RWPE2 (cell line): ENCODE measurements around the gene C1orf226.

ENCODE experiments used
- ATAC-seq: fragments of 200-7000 bp; cut with Tn5 transposase; 3 replicates; pipeline ENCODE4 v1.9.1; 2021; ENCODE audit warnings: low read depth
- DNase-seq: peaks from one replicate; pipeline ENCODE4 v3.0.0-alpha.2; 2020; ENCODE audit warnings: low spot score
- H3K27ac ChIP-seq: fragments of 450-650 bp; 2 replicates; pipeline ENCODE4 v1.5.1; 2017; ENCODE audit warnings: mild to moderate bottlenecking; ENCODE audit not compliant: poor library complexity, severe bottlenecking
- H3K27me3 ChIP-seq: fragments of 250-450 bp; sonication (Bioruptor Pico); 2 replicates; pipeline ENCODE4 v1.5.1; 2021; ENCODE audit warnings: mild to moderate bottlenecking, moderate library complexity; ENCODE audit not compliant: insufficient read depth, poor library complexity, severe bottlenecking
- H3K36me3 ChIP-seq: fragments of 250-450 bp; sonication (Bioruptor Pico); 2 replicates; pipeline ENCODE4 v1.5.1; 2020; ENCODE audit warnings: low read depth, mild to moderate bottlenecking, moderate library complexity
- H3K4me1 ChIP-seq: fragments of 250-450 bp; sonication (Bioruptor Pico); 2 replicates; pipeline ENCODE4 v1.5.1; 2021; ENCODE audit warnings: mild to moderate bottlenecking, moderate library complexity; ENCODE audit not compliant: insufficient read depth, poor library complexity, severe bottlenecking
- H3K4me3 ChIP-seq: fragments of 250-450 bp; sonication (Bioruptor Pico); 2 replicates; pipeline ENCODE4 v1.5.1; 2021; ENCODE audit warnings: mild to moderate bottlenecking, moderate library complexity; ENCODE audit not compliant: severe bottlenecking
- H3K9me3 ChIP-seq: fragments of 250-450 bp; sonication (Bioruptor Pico); 2 replicates; pipeline ENCODE4 v1.5.1; 2021; ENCODE audit warnings: mild to moderate bottlenecking, moderate library complexity; ENCODE audit not compliant: severe bottlenecking
- CTCF ChIP-seq: fragments of 450-650 bp; IDR thresholded peaks from one replicate; pipeline ENCODE4 v1.5.1; 2017; ENCODE audit warnings: mild to moderate bottlenecking, moderate library complexity; ENCODE audit not compliant: poor library complexity, severe bottlenecking

The C1orf226 gene

DNA sequence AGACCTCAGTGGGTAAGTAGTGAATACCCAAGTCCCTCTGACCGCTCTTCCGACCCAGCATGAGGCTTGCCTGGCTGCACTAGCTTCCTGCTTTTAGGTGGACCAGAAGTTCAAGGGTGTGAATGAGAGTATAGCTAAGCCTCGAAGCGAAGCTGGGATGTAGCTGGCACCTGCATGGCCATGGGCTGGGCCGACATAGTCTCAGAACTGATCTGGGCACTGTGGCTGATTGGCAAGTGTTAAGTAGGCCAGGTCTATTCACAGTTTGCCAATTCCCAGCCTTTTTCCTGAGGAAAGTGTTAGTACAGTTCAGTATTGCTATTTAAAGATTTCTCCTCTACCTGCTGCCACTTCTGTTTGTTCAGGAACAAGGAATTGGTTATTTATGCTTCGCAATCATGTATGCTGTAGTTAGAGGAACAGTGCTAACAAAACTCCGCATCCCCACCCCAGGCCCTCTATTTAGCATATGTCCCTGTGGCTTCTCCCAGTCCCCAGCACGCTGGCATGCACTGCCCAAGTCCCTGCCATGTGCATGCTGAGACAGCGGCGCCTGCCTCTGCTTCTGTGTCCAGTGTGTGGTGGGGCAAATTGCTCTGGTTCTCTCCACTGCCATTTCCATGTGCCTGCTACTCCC is 21.2 kb upstream of the C1orf226 start:
- no peak for TF ChIP-seq CTCF
- H3K36me3 ChIP-seq = no peaks in the 10 kb centered on the region
- no peaks in the 10 kb centered on the region for H3K9me3 ChIP-seq
- ATAC-seq (no peak), DNase-seq (no peak)
- no peak overlapping the region for H3K4me3 ChIP-seq
- no peaks in the 10 kb centered on the region for H3K4me1 ChIP-seq
- no peaks in the 10 kb centered on the region for H3K27me3 ChIP-seq
- no peak overlapping the region for H3K27ac ChIP-seq

DNA sequence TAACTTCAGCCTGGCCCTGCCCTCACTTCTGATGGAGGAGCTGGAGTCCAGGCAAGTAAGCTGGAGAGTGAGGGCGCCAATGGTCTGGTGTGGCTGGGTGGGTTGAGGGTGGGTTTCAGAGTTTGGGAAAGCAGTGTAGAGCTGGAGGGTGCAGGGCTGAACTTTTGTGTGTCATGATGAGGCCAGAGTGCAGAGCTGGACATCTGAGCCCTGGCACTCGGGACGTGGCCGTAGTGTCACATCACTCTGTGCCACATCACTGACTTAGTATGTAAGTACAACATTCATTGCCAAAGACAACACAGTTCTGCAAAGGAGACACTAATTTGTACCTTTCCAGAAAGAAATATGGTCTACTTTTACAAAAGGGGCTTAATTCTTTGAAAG is 20.7 kb upstream of the C1orf226 start:
- Histone ChIP-seq H3K27me3 (no peaks in the 10 kb centered on the region), H3K4me1 (no peaks in the 10 kb centered on the region), H3K27ac (no peak overlapping the region), H3K36me3 (no peaks in the 10 kb centered on the region), H3K4me3 (no peak overlapping the region), H3K9me3 (no peaks in the 10 kb centered on the region)
- DNase-seq (no peak), ATAC-seq (no peak)
- TF ChIP-seq CTCF = no peak

- H3K27ac ChIP-seq = no peak overlapping the region
- H3K4me3 ChIP-seq = no peak overlapping the region
- H3K27me3 ChIP-seq = no peaks in the 10 kb centered on the region
- no peak for DNase-seq
- ATAC-seq = no peak
- H3K9me3 ChIP-seq = no peaks in the 10 kb centered on the region
- H3K36me3 ChIP-seq = no peaks in the 10 kb centered on the region
- no peaks in the 10 kb centered on the region for H3K4me1 ChIP-seq
- no peak for TF ChIP-seq CTCF
These were observed 20.2 kb upstream of the C1orf226 start for GRCh38 chr1:162361349-162361748.

GRCh38 chr1:162363823-162364222 is 17.7 kb upstream of the C1orf226 start:
- TF ChIP-seq CTCF = no peak
- H3K4me3 ChIP-seq = no peak overlapping the region
- no peaks in the 10 kb centered on the region for H3K27me3 ChIP-seq
- ATAC-seq = no peak
- DNase-seq = no peak
- no peaks in the 10 kb centered on the region for H3K36me3 ChIP-seq
- no peaks in the 10 kb centered on the region for H3K4me1 ChIP-seq
- H3K9me3 ChIP-seq = no peaks in the 10 kb centered on the region
- no peak overlapping the region for H3K27ac ChIP-seq

DNA sequence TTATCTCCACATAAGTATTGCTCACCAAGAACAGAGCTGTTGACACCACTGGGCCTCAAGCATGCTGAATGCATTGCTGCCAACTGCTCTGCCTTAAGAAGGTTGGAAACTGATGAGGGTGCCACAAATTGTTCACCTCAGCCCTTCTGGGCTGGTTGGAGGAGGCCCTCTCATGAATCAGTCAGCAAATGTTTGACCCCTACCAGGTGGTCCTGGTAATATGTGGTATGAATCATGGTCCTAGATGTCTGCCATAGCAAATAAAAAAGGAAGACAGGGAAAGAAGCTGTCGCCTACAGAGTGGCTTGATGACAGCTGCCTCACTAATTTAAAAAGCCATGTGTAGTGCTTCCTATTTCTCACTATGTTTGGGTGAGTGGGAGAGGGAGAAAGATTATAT is 17.0 kb upstream of the C1orf226 start:
- Histone ChIP-seq H3K27me3 (no peaks in the 10 kb centered on the region), H3K36me3 (no peaks in the 10 kb centered on the region), H3K9me3 (no peaks in the 10 kb centered on the region), H3K27ac (no peak overlapping the region), H3K4me3 (no peak overlapping the region), H3K4me1 (no peaks in the 10 kb centered on the region)
- no peak for DNase-seq
- ATAC-seq = no peak
- TF ChIP-seq CTCF = no peak
